Caco-2 (cell line): ENCODE measurements around the gene SAMSN1. TPM values are rescaled to one million over a fixed set of nuclear protein-coding genes. Genes with fewer than 3 reads are reported as not detected.
"Not testable (repeated sequence)": the region's sequence is repeated elsewhere in the genome, so short reads cannot be mapped to it uniquely, and the experiment has no call there.

Experiments
- BruUV-seq: library from RNA; stranded (reverse); fragments of 400-500 nt; replicated peaks from 2 replicates; lab custom pipeline; 2021; lab: Mats Ljungman, UMichigan
- CTCF ChIA-PET: fragments of 300-600 bp; sonication (Branson Sonifier 250); formaldehyde crosslinking; loops from one replicate; lab custom pipeline; 2022; ENCODE audit warnings: antibody characterized with exemption; lab: Charles Lee
- POLR2A ChIA-PET: fragments of 300-600 bp; sonication (Branson Sonifier 250); formaldehyde crosslinking; loops from one replicate; lab custom pipeline; 2022; ENCODE audit warnings: antibody characterized with exemption; lab: Charles Lee
- DNase-seq, 2 experiments: peaks; one replicate each; pipeline versions ENCODE4 v3.0.0 to v3.0.0-alpha.2; 2020 to 2022
- H3K27me3 ChIP-seq: replicated peaks from 2 replicates; pipeline ENCODE4 v1.6.0; 2011; ENCODE audit warnings: low read length; ENCODE audit not compliant: control insufficient read depth, insufficient read depth
- H3K36me3 ChIP-seq: 2 replicates; pipeline ENCODE4 v1.5.1; 2011; ENCODE audit warnings: low read length; ENCODE audit not compliant: control insufficient read depth, insufficient read depth
- H3K4me1 ChIP-seq: fragments of 250-450 bp; sonication (Bioruptor Pico); 2 replicates; pipeline ENCODE4 v1.5.1; 2020; ENCODE audit warnings: mild to moderate bottlenecking
- H3K4me3 ChIP-seq: 2 replicates; pipeline ENCODE4 v1.5.1; 2011; ENCODE audit warnings: low read depth, mild to moderate bottlenecking, control low read depth, low read length
- H3K9me3 ChIP-seq: fragments of 250-450 bp; sonication (Bioruptor Pico); 2 replicates; pipeline ENCODE4 v1.5.1; 2020; ENCODE audit warnings: mild to moderate bottlenecking, moderate library complexity
- H3K27ac Mint-ChIP-seq: one replicate; pipeline ENCODE4 v1.8.0; 2022; ENCODE audit warnings: mixed read lengths; ENCODE audit not compliant: unreplicated experiment
- H3K27me3 Mint-ChIP-seq: one replicate; pipeline ENCODE4 v1.8.0; 2022; ENCODE audit warnings: mixed read lengths; ENCODE audit not compliant: insufficient read depth, unreplicated experiment
- H3K36me3 Mint-ChIP-seq: one replicate; pipeline ENCODE4 v1.8.0; 2022; ENCODE audit warnings: mild to moderate bottlenecking, mixed read lengths; ENCODE audit not compliant: insufficient read depth, unreplicated experiment
- H3K4me1 Mint-ChIP-seq: one replicate; pipeline ENCODE4 v1.8.0; 2022; ENCODE audit warnings: low read depth, mixed read lengths; ENCODE audit not compliant: unreplicated experiment
- H3K4me3 Mint-ChIP-seq: one replicate; pipeline ENCODE4 v1.8.0; 2022; ENCODE audit warnings: mild to moderate bottlenecking, moderate library complexity, mixed read lengths; ENCODE audit not compliant: unreplicated experiment
- H3K9me3 Mint-ChIP-seq: one replicate; pipeline ENCODE4 v1.8.0; 2022; ENCODE audit warnings: mixed read lengths; ENCODE audit not compliant: unreplicated experiment
- intact Hi-C: fragments of 100-400 bp; cut with micrococcal nuclease; formaldehyde crosslinking; loops from one replicate; pipeline ENCODE4 v1.10.0; 2022; ENCODE audit not compliant: unreplicated experiment
- total RNA-seq: library from RNA; stranded (reverse); gene quantifications from 2 replicates; pipeline ENCODE4 v1.2.3, GENCODE V29; 2022
- TF ChIP-seq, protein P1 (sequence below), 2 experiments: fragments of 200-600 bp in 1 of 2; IDR thresholded peaks; 1 replicate in 1 of 2; 2 replicates in 1 of 2; pipeline versions ENCODE4 v1.5.1 to v1.8.0; 2011 to 2022; ENCODE audit warnings: antibody characterized with exemption in 1 of 2, control low read depth in 1 of 2, inconsistent platforms in 1 of 2, low read depth in 1 of 2, low read length in 1 of 2, mild to moderate bottlenecking in 1 of 2, moderate library complexity in 1 of 2; ENCODE audit not compliant: insufficient read depth in 1 of 2, severe bottlenecking in 1 of 2, unreplicated experiment in 1 of 2

The SAMSN1 gene
- total RNA-seq, 1 experiment from 2014 or later = not detected

DNA sequence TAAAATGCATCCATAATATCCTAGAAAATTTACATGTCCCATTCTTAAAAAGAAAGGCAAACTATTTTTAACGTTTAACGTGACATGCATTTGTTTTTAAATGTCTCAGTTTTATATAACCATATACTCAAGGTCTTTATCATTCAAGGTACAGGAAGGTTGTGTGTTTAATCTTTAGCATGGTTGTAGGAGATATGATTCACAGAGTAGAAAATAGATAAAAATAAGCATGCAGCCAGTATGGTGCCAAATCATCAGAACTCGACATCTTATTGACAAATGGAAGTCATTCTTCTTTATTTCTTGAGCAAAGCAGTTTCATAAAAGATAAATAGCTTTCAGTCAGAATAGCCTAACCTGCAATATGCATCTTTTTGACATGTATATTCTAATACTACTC, 51.0 kb downstream of the SAMSN1 start:
- no TSS peak for BruUV-seq
- no peak for DNase-seq
- H3K9me3 Mint-ChIP-seq = no peaks in the 10 kb centered on the region
- H3K4me3 ChIP-seq = no peak overlapping the region
- no peaks in the 10 kb centered on the region for H3K27me3 Mint-ChIP-seq
- H3K36me3 Mint-ChIP-seq = no peaks in the 10 kb centered on the region
- intact Hi-C loops = no loop called here
- no peaks in the 10 kb centered on the region for H3K9me3 ChIP-seq
- CTCF ChIA-PET = no interaction called here
- no peaks in the 10 kb centered on the region for H3K36me3 ChIP-seq
- TF ChIP-seq, protein P1, sequence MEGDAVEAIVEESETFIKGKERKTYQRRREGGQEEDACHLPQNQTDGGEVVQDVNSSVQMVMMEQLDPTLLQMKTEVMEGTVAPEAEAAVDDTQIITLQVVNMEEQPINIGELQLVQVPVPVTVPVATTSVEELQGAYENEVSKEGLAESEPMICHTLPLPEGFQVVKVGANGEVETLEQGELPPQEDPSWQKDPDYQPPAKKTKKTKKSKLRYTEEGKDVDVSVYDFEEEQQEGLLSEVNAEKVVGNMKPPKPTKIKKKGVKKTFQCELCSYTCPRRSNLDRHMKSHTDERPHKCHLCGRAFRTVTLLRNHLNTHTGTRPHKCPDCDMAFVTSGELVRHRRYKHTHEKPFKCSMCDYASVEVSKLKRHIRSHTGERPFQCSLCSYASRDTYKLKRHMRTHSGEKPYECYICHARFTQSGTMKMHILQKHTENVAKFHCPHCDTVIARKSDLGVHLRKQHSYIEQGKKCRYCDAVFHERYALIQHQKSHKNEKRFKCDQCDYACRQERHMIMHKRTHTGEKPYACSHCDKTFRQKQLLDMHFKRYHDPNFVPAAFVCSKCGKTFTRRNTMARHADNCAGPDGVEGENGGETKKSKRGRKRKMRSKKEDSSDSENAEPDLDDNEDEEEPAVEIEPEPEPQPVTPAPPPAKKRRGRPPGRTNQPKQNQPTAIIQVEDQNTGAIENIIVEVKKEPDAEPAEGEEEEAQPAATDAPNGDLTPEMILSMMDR (IDR thresholded peaks at IDR 0.05; ENCODE audit: insufficient read depth in 1 of 2, low read depth in 1 of 2, low read length in 1 of 2, severe bottlenecking in 1 of 2, unreplicated experiment in 1 of 2) = no peak
- no peak overlapping the region for H3K4me3 Mint-ChIP-seq
- no peak overlapping the region for H3K27ac Mint-ChIP-seq
- H3K4me1 ChIP-seq = no peaks in the 10 kb centered on the region
- no peaks in the 10 kb centered on the region for H3K4me1 Mint-ChIP-seq
- POLR2A ChIA-PET = no interaction called here
- no peaks in the 10 kb centered on the region for H3K27me3 ChIP-seq

DNA sequence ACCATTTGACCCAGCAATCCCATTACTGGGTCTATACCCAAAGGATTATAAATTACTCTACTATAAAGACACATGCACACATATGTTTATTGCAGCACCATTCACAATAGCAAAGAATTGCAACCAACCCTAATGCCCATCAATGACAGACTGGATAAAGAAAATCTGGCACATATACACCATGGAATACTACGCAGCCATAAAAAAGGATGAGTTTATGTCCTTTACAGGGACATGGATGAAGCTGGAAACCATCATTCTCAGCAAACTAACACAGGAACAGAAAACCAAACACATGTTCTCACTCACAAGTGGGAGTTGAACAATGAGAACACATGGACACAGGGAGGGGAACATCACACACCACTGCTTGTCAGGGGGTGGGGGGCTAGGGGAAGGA, 51.9 kb downstream of the SAMSN1 start:
- H3K9me3 Mint-ChIP-seq, DNase-seq, BruUV-seq: not testable (repeated sequence)

DNA sequence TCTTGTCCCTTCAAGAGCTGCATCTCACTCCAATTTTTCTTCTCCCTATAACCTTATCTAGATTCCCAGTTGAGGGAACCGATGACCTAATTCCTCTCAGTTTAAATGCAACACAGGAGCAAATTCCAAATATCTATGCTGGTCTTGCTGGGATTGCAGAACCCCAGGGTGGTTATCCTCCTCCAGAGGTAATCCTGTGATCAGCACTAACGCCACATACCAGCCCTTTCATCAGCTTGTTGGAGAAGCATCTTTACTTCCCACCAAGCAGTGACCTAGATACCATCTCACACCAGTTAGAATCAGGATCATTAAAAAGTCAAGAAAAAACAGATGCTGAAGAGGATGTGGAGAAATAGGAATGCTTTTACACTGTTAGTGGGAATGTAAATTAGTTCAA, 52.4 kb downstream of the SAMSN1 start:
- no peaks in the 10 kb centered on the region for H3K36me3 ChIP-seq
- CTCF ChIA-PET = no interaction called here
- intact Hi-C loops = no loop called here
- DNase-seq = no peak
- TF ChIP-seq, protein P1 (IDR thresholded peaks at IDR 0.05; ENCODE audit: insufficient read depth in 1 of 2, low read depth in 1 of 2, low read length in 1 of 2, severe bottlenecking in 1 of 2, unreplicated experiment in 1 of 2) = no peak
- no peaks in the 10 kb centered on the region for H3K4me1 ChIP-seq
- Mint-ChIP-seq H3K9me3 (no peaks in the 10 kb centered on the region), H3K27me3 (no peaks in the 10 kb centered on the region), H3K36me3 (no peaks in the 10 kb centered on the region), H3K27ac (no peak overlapping the region), H3K4me3 (no peak overlapping the region), H3K4me1 (no peaks in the 10 kb centered on the region)
- no peaks in the 10 kb centered on the region for H3K27me3 ChIP-seq
- H3K9me3 ChIP-seq = no peaks in the 10 kb centered on the region
- BruUV-seq = no TSS peak
- POLR2A ChIA-PET = no interaction called here
- no peak overlapping the region for H3K4me3 ChIP-seq

More for the DNA sequence above, 51.9 kb downstream of the SAMSN1 start:
- H3K4me3 ChIP-seq, H3K4me1 Mint-ChIP-seq, H3K27ac Mint-ChIP-seq, POLR2A ChIA-PET, H3K36me3 ChIP-seq, CTCF ChIA-PET, H3K9me3 ChIP-seq, intact Hi-C loops, H3K4me1 ChIP-seq, H3K4me3 Mint-ChIP-seq, H3K27me3 Mint-ChIP-seq, H3K27me3 ChIP-seq, H3K36me3 Mint-ChIP-seq: not testable (repeated sequence)

DNA sequence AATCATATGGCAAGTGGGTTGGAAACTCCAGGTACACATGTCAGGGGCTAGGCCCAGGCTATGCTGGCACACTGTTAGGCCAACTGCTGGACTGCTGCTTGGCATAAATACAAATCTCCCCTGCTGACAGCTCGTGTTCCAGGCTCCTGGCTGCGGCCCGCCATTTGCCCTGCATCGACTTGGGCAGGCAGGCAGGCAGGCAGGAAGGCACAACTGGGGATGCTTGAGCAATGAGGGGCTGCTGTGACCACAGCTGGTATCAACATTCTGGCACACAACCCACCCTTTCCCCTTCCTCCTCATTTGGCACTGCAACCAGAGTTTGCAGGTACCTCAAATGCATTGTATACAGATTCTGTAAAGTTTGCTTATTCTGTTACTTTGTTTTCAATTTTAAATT, 53.2 kb downstream of the SAMSN1 start:
- H3K27me3 ChIP-seq = no peaks in the 10 kb centered on the region
- Mint-ChIP-seq H3K4me1 (no peaks in the 10 kb centered on the region), H3K4me3 (no peak overlapping the region), H3K27me3 (no peaks in the 10 kb centered on the region), H3K36me3 (no peaks in the 10 kb centered on the region), H3K27ac (no peak overlapping the region), H3K9me3 (no peaks in the 10 kb centered on the region)
- BruUV-seq = no TSS peak
- intact Hi-C loops = no loop called here
- H3K4me1 ChIP-seq = no peaks in the 10 kb centered on the region
- no peaks in the 10 kb centered on the region for H3K9me3 ChIP-seq
- H3K4me3 ChIP-seq = no peak overlapping the region
- POLR2A ChIA-PET = no interaction called here
- no peak for DNase-seq
- no peaks in the 10 kb centered on the region for H3K36me3 ChIP-seq
- TF ChIP-seq, protein P1 (IDR thresholded peaks at IDR 0.05; ENCODE audit: insufficient read depth in 1 of 2, low read depth in 1 of 2, low read length in 1 of 2, severe bottlenecking in 1 of 2, unreplicated experiment in 1 of 2) = no peak
- CTCF ChIA-PET = no interaction called here
